NCI-H2081 treated with DMSO at 0.1 percent for 48 hours (cell line): ENCODE results near the gene CCDC71.

Experiments
- DNase-seq: peaks from one replicate; lab custom pipeline; 2025; lab: John Stamatoyannopoulos, UW

The CCDC71 gene

DNA sequence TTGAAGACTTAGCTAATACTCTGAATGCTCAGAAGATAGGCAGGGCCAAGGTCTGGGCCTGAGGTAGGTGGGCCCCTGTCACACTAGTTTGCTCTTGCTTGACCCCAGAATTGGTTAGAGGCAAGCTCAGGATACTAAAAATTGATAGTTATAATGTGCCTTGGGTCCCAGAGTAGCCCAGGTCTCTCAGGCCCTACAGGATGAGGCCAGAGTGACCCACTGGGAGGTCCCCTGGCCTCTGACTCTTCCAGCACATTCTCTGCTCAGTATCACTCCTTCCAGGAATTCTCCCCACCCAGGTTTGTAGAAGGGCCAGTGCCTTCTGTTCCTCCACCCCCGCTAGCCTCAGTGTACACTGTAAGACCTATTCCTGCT is 4.6 kb upstream of the CCDC71 start:
- no peak for DNase-seq

- DNase-seq: no peak
Measured at GRCh38 chr3:49166752-49167556, 823 bp upstream of the CCDC71 start.

DNA sequence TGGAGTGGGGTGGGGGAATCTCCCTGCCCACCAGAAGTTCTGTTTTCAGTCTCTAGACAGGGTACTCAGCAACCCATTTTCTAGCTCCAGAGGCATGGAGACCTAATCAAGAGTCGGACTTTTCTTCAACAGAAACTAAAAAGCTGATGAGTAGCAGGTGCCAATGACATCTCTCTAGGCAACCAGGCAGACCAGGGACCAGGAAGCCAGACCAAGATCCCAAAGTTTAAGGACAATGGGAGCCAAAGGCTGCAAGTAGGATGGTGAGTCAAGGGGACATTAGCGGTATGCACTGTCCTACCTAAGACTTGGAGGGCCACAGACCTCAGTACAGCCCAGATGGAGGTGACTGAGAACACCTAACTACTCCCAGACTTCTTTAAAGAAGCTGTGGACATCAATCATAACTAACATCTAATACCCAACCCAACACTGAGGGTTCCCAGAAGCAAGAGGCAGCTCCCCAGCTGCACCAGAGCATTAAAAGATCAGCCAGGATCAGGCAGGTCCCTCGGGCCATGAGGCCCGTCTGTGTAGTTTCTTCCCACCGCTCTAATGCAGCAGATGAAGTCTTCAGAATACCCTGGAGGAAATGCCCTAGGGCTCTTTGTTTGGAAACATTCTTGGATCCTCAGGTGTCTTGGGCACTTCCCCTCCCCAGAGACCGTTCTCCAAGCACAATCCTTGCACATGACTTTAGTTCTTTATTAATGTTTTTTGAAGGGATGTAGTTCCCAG is 979 bp downstream of the CCDC71 start:
- DNase-seq: no peak

DNA sequence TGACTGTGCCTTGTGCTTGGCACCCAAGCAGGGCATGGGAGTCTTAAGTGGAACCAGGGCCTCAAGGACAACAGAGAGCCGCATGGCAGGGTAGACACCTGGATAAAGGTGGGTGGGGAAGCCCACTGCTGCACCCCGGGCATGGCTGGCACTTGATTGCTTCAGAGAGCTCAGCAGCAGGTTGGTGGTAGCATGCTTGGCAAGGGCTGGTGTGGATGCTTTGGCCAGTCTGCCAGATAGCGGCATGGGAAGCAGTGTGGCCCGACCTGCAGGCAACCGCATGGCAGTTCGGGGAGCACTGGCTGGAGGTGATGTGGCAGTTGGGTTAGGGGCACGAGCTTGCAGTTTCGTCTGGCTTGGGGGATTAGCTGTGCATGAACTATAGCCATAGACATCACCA is 2.5 kb downstream of the CCDC71 start:
- no peak for DNase-seq

DNA sequence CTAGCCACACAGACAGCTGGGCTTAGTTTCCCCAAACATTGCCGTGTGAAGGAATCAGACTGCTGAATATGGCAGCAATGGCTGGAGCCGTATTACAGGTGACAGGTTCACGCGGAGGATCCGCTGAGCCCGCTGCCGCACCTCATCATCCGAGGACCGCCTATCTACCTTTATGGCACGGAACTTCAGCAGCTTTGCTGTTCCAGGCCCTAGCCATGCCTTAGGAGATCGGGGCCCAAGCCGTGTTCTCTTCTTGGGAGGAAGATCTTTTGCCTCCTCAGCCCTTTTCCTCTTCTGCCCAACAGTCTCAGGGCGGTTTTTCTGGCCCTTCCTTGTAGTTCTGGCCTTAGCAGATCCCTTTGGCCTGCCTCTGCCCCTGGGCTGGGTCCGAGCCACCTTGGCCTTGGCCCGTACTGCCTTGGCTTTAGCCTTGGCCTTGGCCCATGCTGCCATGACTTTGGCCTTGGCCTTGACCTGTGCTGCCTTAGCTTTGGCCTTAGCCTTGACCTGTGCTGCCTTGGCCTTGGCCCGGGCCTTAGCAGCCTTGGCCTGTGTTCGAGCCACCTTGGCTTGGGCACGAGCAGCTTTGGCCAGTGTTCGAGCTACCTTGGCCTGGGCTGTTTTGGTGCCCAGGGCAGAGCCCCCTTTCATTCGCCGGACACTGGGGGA is 3.2 kb downstream of the CCDC71 start:
- DNase-seq: no peak

GRCh38 chr3:49161808-49162530 is 4.2 kb downstream of the CCDC71 start:
- DNase-seq: no peak

GRCh38 chr3:49161197-49161596 is 4.9 kb downstream of the CCDC71 start:
- DNase-seq: no peak

DNA sequence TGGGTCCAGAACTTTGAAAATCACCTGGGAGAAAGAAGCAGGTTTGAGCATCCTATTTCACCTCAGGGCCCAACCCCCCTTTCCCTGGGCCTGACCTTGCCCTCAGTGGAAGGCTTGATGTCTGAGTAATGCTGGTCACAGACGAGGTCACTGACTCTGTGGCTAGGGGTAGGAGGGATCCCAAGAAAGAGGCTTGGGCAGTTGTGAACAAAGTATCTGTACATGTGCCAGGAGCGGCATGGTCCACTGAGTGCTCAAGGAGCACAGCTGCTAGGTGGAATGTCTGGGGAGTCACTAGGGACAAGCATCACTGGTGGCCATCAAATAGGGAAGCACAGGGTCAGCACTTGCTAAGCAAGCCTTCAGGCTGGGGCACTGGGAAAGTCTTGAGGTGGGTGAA is 7.3 kb downstream of the CCDC71 start:
- DNase-seq: no peak

DNA sequence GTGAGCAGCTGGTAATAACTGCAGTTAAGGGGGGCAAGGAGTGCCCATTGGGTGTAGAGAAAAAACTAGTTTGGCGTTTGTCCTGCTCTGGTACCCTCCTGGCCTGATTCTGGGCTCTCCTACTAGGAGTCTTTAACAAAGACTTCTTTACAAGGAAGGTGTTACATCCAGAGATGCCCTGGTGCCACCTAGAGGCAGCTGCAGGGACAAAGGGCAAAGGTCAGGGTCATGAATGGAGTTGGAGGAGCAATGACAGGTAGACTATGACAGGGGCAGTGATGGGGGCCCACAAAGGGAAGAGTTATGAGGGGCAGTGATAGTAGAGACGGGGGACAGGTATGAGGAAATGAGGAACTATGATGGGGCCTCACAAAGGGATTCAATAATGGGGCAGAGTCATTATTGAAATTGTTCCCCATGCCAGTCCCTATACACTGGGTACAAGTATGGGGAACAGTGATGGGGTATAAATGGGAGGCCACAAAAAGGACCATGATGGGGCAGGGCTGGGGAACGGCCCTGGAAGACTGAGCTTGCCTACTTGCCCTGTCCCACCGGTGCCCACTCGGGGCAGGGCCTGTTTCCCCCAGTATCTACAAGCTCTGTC is 7.9 kb downstream of the CCDC71 start:
- no peak for DNase-seq

DNA sequence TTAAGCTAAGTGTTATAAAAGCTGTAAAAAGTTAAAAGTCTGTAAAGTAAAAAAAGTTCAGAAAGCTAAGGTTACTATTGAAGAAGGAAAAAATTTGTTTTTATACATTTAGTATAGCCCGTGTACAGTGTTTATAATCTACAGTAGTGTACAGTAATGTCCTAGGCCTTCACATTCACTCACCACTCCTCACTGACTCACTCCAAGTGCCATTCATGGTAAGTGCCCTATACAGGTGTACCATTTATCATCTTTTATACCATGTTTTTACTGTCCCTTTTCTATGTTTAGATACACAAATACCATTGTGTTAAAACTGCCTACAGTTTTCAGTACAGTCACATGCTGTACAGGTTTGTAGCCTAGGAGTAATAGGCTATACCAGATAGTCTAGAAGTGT is 8.8 kb downstream of the CCDC71 start:
- no peak for DNase-seq

DNA sequence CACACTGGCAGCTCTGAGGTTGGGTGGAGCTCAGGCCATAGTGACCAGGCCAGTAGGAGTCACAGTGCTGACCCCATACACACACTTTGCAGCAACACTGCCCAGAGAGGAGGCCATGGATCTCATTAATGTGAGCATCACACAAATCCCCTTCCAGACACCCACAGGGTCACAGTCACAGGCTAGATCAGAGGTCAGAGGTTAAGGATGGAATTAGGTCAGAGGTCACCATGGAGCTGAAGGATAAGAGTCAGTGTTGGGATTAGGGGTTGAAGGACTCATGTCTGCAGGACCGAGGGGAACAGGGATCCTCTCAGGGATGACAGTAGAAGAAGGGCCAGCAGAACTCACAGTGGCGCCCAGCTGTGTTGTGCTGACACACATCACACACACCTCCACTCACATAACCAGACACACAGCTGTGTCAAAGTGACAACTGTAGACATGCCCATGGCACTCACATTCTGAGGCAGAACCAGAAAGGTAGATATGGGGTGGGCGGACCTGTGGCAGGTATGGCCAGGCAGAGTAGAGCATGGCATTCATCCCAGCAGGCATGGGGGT is 12.7 kb downstream of the CCDC71 start:
- DNase-seq: no peak

DNA sequence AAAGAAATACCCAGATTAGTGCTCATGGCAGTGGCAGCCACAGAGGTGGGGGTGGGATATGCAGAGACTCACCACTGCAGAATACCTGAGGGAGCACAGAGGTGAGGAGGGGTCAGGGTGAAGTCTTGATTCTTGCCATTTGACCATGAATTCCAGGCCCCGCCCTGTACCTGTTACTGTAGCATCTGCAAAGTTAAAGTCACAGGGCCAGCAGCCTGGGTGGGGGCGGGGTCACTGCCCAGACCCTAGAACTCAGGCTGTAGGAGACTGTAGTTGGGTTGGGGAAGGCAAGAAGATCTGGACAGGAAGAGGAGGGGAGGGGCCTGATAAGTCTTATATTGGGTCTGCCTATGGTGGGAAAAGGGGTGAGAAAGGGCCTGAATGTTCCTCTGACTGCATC is 14.5 kb downstream of the CCDC71 start:
- no peak for DNase-seq

DNA sequence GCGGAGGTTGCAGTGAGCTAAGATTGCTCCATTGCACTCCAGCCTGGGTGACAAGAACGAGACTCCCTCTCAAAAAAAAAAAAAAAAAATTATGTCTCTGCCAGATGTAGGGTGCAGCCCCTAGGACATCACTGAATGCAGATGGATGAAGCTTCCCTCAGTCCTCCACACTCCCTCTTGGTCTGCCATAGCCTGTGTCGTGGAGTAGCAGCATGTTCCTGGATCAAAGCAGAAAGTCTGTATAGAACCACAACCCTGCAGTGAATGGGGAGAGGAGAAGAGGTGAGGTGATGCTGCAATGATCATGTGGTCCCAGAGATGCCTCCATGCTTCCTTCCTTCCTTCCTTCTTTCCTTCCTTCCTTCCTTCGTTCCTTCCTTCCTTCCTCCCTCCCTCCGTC is 18.0 kb downstream of the CCDC71 start:
- no peak for DNase-seq

GRCh38 chr3:49140080-49140479 is 26.1 kb downstream of the CCDC71 start:
- no peak for DNase-seq

DNA sequence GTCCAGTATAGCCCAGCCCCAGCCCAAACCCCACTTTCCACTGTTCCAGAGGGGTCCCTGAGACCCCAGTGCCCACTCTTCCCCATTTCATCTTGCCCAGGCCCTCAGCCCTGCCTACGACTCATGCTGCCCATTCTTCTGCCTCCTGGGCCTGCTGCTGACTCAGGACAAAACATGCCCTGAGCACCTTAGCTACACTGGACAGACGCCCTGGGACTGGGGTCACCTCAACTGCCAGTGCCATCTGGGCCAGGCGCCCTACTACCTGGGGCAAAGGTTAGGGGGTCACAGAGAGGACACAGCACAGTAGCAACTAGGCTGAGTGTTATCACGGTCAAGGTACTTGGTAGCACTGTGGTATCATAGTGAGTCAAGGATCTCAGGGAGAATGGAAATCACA is 30.6 kb downstream of the CCDC71 start:
- DNase-seq: no peak

- no peak for DNase-seq
Measured at GRCh38 chr3:49134471-49135265, 31.5 kb downstream of the CCDC71 start.

GRCh38 chr3:49133226-49133951 is 32.7 kb downstream of the CCDC71 start:
- peak; percentile 13 for DNase-seq

- no peak for DNase-seq
Measured at GRCh38 chr3:49132437-49133225, 33.5 kb downstream of the CCDC71 start, which contains the start of gene LAMB2. Gene LAMB2 (minus strand): TSS chr3:49133050. CDS start chr3:49132867, 183 bp downstream.

DNA sequence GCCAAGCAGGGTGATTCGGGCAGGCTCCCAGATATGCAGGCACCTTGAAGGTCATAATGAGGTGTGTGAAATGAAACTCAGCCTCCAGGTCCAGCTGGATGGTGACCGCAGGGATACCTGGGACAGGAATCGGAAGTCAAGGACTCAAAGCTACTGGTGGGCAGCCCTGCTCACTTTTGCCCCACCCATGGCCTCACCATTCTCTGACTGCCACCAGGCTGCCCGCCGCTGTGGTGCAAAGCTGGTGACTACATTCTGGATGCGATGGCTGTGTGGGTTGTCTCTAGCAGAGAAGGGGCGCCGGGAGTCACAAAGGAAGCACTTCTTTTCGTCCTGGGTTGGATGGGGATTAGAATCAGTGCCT is 34.1 kb downstream of the CCDC71 start:
- no peak for DNase-seq
